H9 (cell line): ENCODE measurements around the gene FMNL3. TPM values are rescaled to one million over a fixed set of nuclear protein-coding genes. Genes with fewer than 3 reads are reported as not detected.

Experiments
- DNase-seq: peaks from one replicate; pipeline ENCODE4 v3.0.0-alpha.2; 2017
- H2AFZ ChIP-seq: one replicate; pipeline ENCODE4 v1.6.1; 2013; ENCODE audit warnings: mild to moderate bottlenecking, low read length, control low read depth, moderate library complexity
- H2AK5ac ChIP-seq: 2 replicates; pipeline ENCODE4 v1.6.1; 2013; ENCODE audit warnings: low read length, control low read depth, mixed read lengths; ENCODE audit not compliant: insufficient read length
- H2BK120ac ChIP-seq: one replicate; pipeline ENCODE4 v1.6.1; 2013; ENCODE audit warnings: low read depth, mild to moderate bottlenecking, low read length, control low read depth, inconsistent platforms; ENCODE audit not compliant: poor library complexity, severe bottlenecking
- H2BK12ac ChIP-seq: 2 replicates; pipeline ENCODE4 v1.6.1; 2013; ENCODE audit warnings: low read length, control low read depth, mixed read lengths, low read depth; ENCODE audit not compliant: insufficient read length
- H2BK15ac ChIP-seq: 2 replicates; pipeline ENCODE4 v1.6.1; 2013; ENCODE audit warnings: low read depth, low read length, control low read depth
- H2BK20ac ChIP-seq: one replicate; pipeline ENCODE4 v1.6.1; 2013; ENCODE audit warnings: low read depth, mild to moderate bottlenecking, low read length, control low read depth, inconsistent platforms; ENCODE audit not compliant: poor library complexity, severe bottlenecking
- H2BK5ac ChIP-seq: 2 replicates; pipeline ENCODE4 v1.6.1; 2013; ENCODE audit warnings: low read length, control low read depth, mixed read lengths; ENCODE audit not compliant: insufficient read length
- H3K14ac ChIP-seq: 2 replicates; pipeline ENCODE4 v1.6.1; 2013; ENCODE audit warnings: low read length, control low read depth; ENCODE audit not compliant: insufficient read depth
- H3K18ac ChIP-seq: 2 replicates; pipeline ENCODE4 v1.6.1; 2013; ENCODE audit warnings: low read depth, mild to moderate bottlenecking, mixed read lengths, low read length, control low read depth; ENCODE audit not compliant: insufficient read length
- H3K23ac ChIP-seq: 2 replicates; pipeline ENCODE4 v1.6.1; 2013; ENCODE audit warnings: low read length, control low read depth, mixed read lengths, low read depth; ENCODE audit not compliant: insufficient read length
- H3K23me2 ChIP-seq: 2 replicates; pipeline ENCODE4 v1.6.1; 2013; ENCODE audit warnings: low read depth, mild to moderate bottlenecking, mixed read lengths, low read length, control low read depth; ENCODE audit not compliant: insufficient read length, poor library complexity, severe bottlenecking
- H3K27ac ChIP-seq: 2 replicates; pipeline ENCODE4 v1.5.1; 2013; ENCODE audit warnings: low read length, control low read depth, mixed read lengths, low read depth; ENCODE audit not compliant: insufficient read length
- H3K27me3 ChIP-seq: 2 replicates; pipeline ENCODE4 v1.6.1; 2013; ENCODE audit warnings: low read length, control low read depth, inconsistent platforms; ENCODE audit not compliant: insufficient read depth
- H3K4ac ChIP-seq: 2 replicates; pipeline ENCODE4 v1.6.1; 2013; ENCODE audit warnings: low read depth, mild to moderate bottlenecking, control low read depth, inconsistent platforms, low read length, moderate library complexity
- H3K4me1 ChIP-seq: 2 replicates; pipeline ENCODE4 v1.6.1; 2013; ENCODE audit warnings: low read length, control low read depth, inconsistent platforms; ENCODE audit not compliant: insufficient read depth
- H3K4me2 ChIP-seq: 2 replicates; pipeline ENCODE4 v1.6.1; 2013; ENCODE audit warnings: low read length, control low read depth, mixed read lengths; ENCODE audit not compliant: insufficient read length, insufficient read depth
- H3K56ac ChIP-seq: 2 replicates; pipeline ENCODE4 v1.6.1; 2013; ENCODE audit warnings: low read depth, mild to moderate bottlenecking, mixed read lengths, low read length, control low read depth; ENCODE audit not compliant: insufficient read length
- H3K79me1 ChIP-seq: 2 replicates; pipeline ENCODE4 v1.6.1; 2013; ENCODE audit warnings: low read depth, mild to moderate bottlenecking, moderate library complexity, low read length, control low read depth, inconsistent platforms; ENCODE audit not compliant: insufficient read depth, poor library complexity, severe bottlenecking
- H3K79me2 ChIP-seq: 2 replicates; pipeline ENCODE4 v1.6.1; 2013; ENCODE audit warnings: low read length, control low read depth, inconsistent platforms; ENCODE audit not compliant: insufficient read depth
- H3K9ac ChIP-seq: 2 replicates; pipeline ENCODE4 v1.6.1; 2013; ENCODE audit warnings: low read length, control low read depth, mixed read lengths; ENCODE audit not compliant: insufficient read length; ENCODE audit errors: extremely low read depth
- H3K9me3 ChIP-seq: one replicate; pipeline ENCODE4 v1.6.1; 2013; ENCODE audit warnings: low read depth, low read length, inconsistent platforms; ENCODE audit not compliant: control insufficient read depth
- H3T11ph ChIP-seq: one replicate; pipeline ENCODE4 v1.6.1; 2013; ENCODE audit warnings: mild to moderate bottlenecking, low read length, control low read depth, inconsistent platforms
- H4K20me1 ChIP-seq: one replicate; pipeline ENCODE4 v1.6.1; 2013; ENCODE audit not compliant: control insufficient read depth, insufficient read length, insufficient read depth
- H4K5ac ChIP-seq: 2 replicates; pipeline ENCODE4 v1.6.1; 2013; ENCODE audit warnings: low read depth, mild to moderate bottlenecking, mixed read lengths, low read length, control low read depth; ENCODE audit not compliant: insufficient read length
- H4K8ac ChIP-seq: replicated peaks from 2 replicates; pipeline ENCODE4 v1.6.1; 2013; ENCODE audit warnings: low read length, control low read depth, mixed read lengths, low read depth; ENCODE audit not compliant: insufficient read length
- H4K91ac ChIP-seq: 2 replicates; pipeline ENCODE4 v1.6.1; 2013; ENCODE audit warnings: low read depth, mild to moderate bottlenecking, moderate library complexity, mixed read lengths, low read length, control low read depth; ENCODE audit not compliant: insufficient read length
- H3K27ac Mint-ChIP-seq, 3 experiments: 2 replicates in 2 of 3; 3 replicates in 1 of 3; pipeline ENCODE4 v1.8.0; 2020 to 2021; ENCODE audit warnings: mixed read lengths in 3 of 3, mild to moderate bottlenecking in 1 of 3, moderate library complexity in 1 of 3
- H3K27me3 Mint-ChIP-seq: 2 replicates; pipeline ENCODE4 v1.8.0; 2021; ENCODE audit warnings: low read depth, mild to moderate bottlenecking, moderate library complexity, mixed read lengths
- H3K36me3 Mint-ChIP-seq, 3 experiments: 2 replicates in 2 of 3; 3 replicates in 1 of 3; pipeline ENCODE4 v1.8.0; 2020 to 2021; ENCODE audit warnings: low read depth in 3 of 3, mixed read lengths in 3 of 3; ENCODE audit not compliant: insufficient read depth in 1 of 3
- H3K4me1 Mint-ChIP-seq, 2 experiments: 2 replicates each; pipeline ENCODE4 v1.8.0; 2020; ENCODE audit warnings: mixed read lengths in 2 of 2
- H3K4me3 Mint-ChIP-seq, 2 experiments: 2 replicates in 1 of 2; 3 replicates in 1 of 2; pipeline ENCODE4 v1.8.0; 2020 to 2021; ENCODE audit warnings: mild to moderate bottlenecking in 2 of 2, mixed read lengths in 2 of 2, moderate library complexity in 1 of 2
- H3K9me3 Mint-ChIP-seq, 2 experiments: 2 replicates in 1 of 2; 3 replicates in 1 of 2; pipeline ENCODE4 v1.8.0; 2020; ENCODE audit warnings: mild to moderate bottlenecking in 2 of 2, mixed read lengths in 2 of 2, moderate library complexity in 1 of 2
- CTCF ChIP-seq: fragments of 200-600 bp; sonication (generic); conservative IDR thresholded peaks from 3 replicates; pipeline ENCODE4 v1.8.0; 2021; ENCODE audit warnings: antibody characterized with exemption, mild to moderate bottlenecking
- WGBS: extraction: QIAGEN DNeasy Blood & Tissue Kit; methylation state at CpG from one replicate; pipeline ENCODE4 v1.1.7; 2013; ENCODE audit warnings: missing lambda C conversion rate, low lambda C conversion rate, mixed read lengths; ENCODE audit not compliant: insufficient read length; ENCODE audit errors: extremely low coverage; 5-methylcytosine and 5-hydroxymethylcytosine counted together
- total RNA-seq: library from RNA; stranded (reverse); gene quantifications from 2 replicates; pipeline ENCODE4 v1.2.1, GENCODE V29; 2021

Gene FMNL3
- total RNA-seq, 1 experiment from 2014 or later = 22.8 TPM

GRCh38 chr12:49741882-49742620, 34.8 kb upstream of the FMNL3 start:
- H3K4me1 ChIP-seq = no peaks in the 10 kb centered on the region
- H3K79me2 ChIP-seq = peaks cover 37% of the 10 kb centered on the region
- no peak overlapping the region for H3T11ph ChIP-seq
- peak overlapping the region; percentile 79 for H3K4me2 ChIP-seq
- no peaks in the 10 kb centered on the region for H4K20me1 ChIP-seq
- peak overlapping the region; percentile 99 for H3K9ac ChIP-seq
- no peak for TF ChIP-seq CTCF
- no peak overlapping the region for H4K91ac ChIP-seq
- Mint-ChIP-seq H3K27me3 (peaks cover 2% of the 10 kb centered on the region; the same call in 1 of the 2 replicates), H3K4me3 (peak overlapping the region; percentile 91 to 96), H3K4me1 (peaks cover 25 to 29% of the 10 kb centered on the region in 2 experiments), H3K36me3 (peaks cover 0 to 18% (median 17%) of the 10 kb centered on the region in 3 experiments; a peak in 4 of 7 replicates), H3K27ac (peak overlapping the region; percentile 99 to 100 (median 99)), H3K9me3 (no peaks in the 10 kb centered on the region; a peak in 1 of 5 replicates)
- no peak overlapping the region for H3K56ac ChIP-seq
- H2BK12ac ChIP-seq = no peak overlapping the region
- peak overlapping the region; percentile 58 for H3K18ac ChIP-seq
- H2AFZ ChIP-seq = no peak overlapping the region
- no peak overlapping the region for H2BK20ac ChIP-seq
- H4K8ac ChIP-seq = peak overlapping the region; percentile 28
- peak; percentile 84 for DNase-seq
- no CpG with 5 or more reads among the region's 35 CpGs for WGBS
- H3K79me1 ChIP-seq = no peaks in the 10 kb centered on the region
- H3K27ac ChIP-seq = peak overlapping the region; percentile 94
- no peaks in the 10 kb centered on the region for H3K27me3 ChIP-seq
- no peak overlapping the region for H3K23ac ChIP-seq
- H2BK15ac ChIP-seq = no peak overlapping the region
- no peak overlapping the region for H2BK5ac ChIP-seq
- no peak overlapping the region for H3K4ac ChIP-seq
- no peak overlapping the region for H4K5ac ChIP-seq
- H3K9me3 ChIP-seq = no peaks in the 10 kb centered on the region
- peak overlapping the region; percentile 88 for H3K14ac ChIP-seq
- H2AK5ac ChIP-seq = no peak overlapping the region
- H3K23me2 ChIP-seq = peaks cover 3% of the 10 kb centered on the region
- peak overlapping the region; percentile 40 for H2BK120ac ChIP-seq
